GM12892 (cell line): Measurements from ENCODE around the gene ZBTB32.

Source experiments
- POLR2A ChIP-seq: IDR thresholded peaks from 2 replicates; pipeline ENCODE4 v1.6.1; 2011; ENCODE audit warnings: low read depth, low read length, control low read depth
- POLR2AphosphoS5 ChIP-seq: IDR thresholded peaks from 2 replicates; pipeline ENCODE4 v1.6.1; 2011; ENCODE audit warnings: low read depth, low read length, control low read depth
- TAF1 ChIP-seq: IDR thresholded peaks from 2 replicates; pipeline ENCODE4 v1.6.1; 2011; ENCODE audit warnings: low read depth, mild to moderate bottlenecking, control low read depth, low read length, borderline replicate concordance

DNA sequence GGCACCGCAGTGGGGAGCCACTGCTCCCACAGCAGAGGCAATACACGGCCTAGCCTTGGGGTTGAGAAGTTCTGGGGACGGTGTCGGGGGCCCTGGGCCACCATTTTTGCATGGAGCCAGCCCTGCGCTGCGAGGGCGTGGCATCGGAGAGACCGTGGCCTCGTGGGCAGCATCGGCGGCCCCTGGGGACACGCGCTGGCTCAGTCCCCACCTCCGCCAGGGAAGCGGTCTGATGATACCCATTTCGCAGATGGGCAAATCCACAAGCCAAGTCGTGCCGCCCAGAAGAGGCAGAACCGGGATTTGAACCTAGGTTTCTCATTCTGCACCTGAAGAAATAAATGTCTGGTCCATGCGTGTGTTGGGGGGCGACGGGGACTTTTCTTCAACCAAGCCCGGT is 39.2 kb upstream of the ZBTB32 start:
- TF ChIP-seq POLR2A = no peak
- TF ChIP-seq POLR2AphosphoS5 = no peak
- no peak for TF ChIP-seq TAF1
